NB4 (cell line): ENCODE measurements around the gene SLX9.

Experiments used
- DNase-seq: peaks from one replicate; pipeline ENCODE4 v3.0.0; 2010; ENCODE audit warnings: low read depth
- H3K4me3 ChIP-seq: one replicate; pipeline ENCODE4 v1.5.1; 2011; ENCODE audit warnings: mild to moderate bottlenecking, low read depth, low read length, moderate library complexity
- CTCF ChIP-seq: IDR thresholded peaks from one replicate; pipeline ENCODE4 v1.5.1; 2012; ENCODE audit warnings: low read depth, low read length
- MYC ChIP-seq: IDR thresholded peaks from 2 replicates; pipeline ENCODE4 v1.6.1; 2011; ENCODE audit warnings: low read depth, low read length
- POLR2A ChIP-seq: IDR thresholded peaks from 2 replicates; pipeline ENCODE4 v1.6.1; 2011; ENCODE audit warnings: mild to moderate bottlenecking; ENCODE audit not compliant: insufficient read length; ENCODE audit errors: extremely low read depth
- TF ChIP-seq, protein P1 (sequence below): IDR thresholded peaks from 2 replicates; pipeline ENCODE4 v1.6.1; 2011; ENCODE audit warnings: low read depth, low read length

Gene SLX9

GRCh38 chr21:45001134-45002095 is 61.6 kb downstream of the SLX9 start:
- DNase-seq, result no peak
- no peak overlapping the region for H3K4me3 ChIP-seq
- no peak for TF ChIP-seq POLR2A
- TF ChIP-seq MYC, result no peak

DNA sequence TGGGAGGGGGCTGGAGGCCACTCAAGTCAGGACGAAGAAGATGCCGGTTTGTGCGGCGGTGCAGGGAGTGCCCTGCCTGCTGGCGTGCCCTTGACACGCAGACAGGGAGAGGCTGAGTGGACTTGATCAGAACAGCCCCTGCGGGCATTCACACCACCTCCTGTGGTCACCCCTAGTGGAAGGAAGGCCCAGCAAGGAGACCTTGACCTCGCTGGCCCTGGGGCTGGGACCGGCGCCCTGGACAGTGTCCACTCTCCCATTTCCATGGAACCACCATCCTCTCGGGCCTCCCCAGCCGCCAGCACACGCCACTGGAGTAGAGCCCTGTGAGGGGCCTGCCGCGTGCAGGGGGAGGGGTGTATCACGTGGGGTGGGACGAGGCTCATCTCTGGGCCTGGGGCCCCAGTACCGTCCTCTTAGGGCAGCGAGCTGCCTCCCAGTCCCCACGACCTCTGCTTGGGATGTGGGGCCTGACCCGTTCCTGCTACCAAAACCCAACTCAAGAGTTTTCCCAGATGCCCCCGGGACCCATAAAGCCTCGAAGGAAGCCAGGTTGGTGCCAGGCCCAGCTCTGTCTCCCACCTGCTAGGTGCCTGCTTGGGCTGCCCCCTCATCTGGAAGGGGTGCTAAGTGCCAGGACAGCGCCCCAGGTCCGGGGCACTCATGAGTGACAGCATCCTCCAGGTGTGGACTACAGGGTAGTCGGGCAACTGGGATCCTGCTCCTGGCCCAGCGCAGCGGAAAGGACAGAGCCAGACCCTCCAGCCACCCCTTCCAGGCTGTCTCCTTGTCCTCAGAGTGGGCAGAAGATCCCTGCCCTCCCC is 62.8 kb downstream of the SLX9 start:
- no peak for DNase-seq
- no peak overlapping the region for H3K4me3 ChIP-seq

DNA sequence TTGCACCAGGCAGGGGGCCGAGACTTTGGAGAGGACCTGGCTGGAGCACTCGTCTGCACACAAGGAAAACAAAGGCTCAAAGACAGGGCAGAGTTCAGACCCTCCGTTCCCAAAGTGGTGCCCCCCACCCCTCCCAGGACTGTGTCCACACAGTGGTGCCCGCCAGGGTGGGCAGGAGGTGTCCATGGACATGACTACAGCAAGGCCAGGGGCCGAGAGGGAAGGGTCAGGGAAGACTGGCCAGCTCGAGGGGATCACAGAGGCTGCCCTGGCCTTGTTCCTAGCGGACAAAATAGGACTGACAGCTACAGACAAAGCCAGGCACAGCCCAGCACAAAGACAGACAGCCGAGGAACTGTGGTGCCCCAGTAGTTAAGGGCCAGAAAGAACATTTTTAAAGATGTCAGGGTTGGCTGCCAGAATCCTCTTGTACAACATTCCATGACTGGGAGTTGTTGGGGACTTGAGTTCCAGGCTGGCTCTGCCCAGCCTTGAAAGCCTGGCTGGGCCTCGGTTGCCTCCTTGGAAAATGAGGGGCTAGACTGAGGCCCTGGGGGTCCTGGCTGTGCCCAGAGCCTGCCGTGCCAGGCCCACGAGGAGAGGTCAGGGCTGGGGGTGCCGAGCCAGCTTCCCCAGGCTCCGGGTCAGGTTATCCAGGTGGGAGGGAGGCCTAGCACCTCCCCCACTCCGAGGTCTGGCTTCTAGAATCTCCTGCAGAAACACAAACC is 63.7 kb downstream of the SLX9 start:
- DNase-seq, result no peak
- H3K4me3 ChIP-seq, result no peak overlapping the region
- no peak for TF ChIP-seq CTCF
- TF ChIP-seq, protein P1, sequence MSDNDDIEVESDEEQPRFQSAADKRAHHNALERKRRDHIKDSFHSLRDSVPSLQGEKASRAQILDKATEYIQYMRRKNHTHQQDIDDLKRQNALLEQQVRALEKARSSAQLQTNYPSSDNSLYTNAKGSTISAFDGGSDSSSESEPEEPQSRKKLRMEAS, result no peak
- TF ChIP-seq POLR2A, result no peak
- no peak for TF ChIP-seq MYC

More for the DNA sequence above, 62.8 kb downstream of the SLX9 start:
- no peak for TF ChIP-seq MYC
- no peak for TF ChIP-seq POLR2A
- TF ChIP-seq CTCF, result no peak
- TF ChIP-seq, protein P1, result no peak

DNA sequence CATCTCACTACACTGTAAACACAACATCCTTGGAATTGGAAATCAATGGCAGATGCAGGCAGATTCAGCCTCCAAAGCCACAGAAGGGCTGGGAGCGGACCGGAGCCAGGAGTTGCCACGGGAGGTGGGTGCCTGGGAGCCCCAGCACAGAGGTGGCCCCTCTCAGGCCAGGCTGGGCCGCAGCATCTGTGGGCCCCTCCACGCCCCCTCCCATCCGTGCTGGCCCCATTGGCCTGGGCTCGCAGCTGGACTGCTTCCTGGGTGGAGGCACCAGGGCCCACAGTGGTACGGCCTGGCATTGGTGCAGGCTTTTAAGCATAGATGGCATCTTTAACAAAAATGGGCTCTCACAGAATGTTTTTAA is 64.2 kb downstream of the SLX9 start:
- H3K4me3 ChIP-seq, result no peak overlapping the region
- TF ChIP-seq CTCF, result no peak
- no peak for TF ChIP-seq MYC
- no peak for TF ChIP-seq POLR2A
- TF ChIP-seq, protein P1, result no peak
- no peak for DNase-seq

GRCh38 chr21:45004481-45005247 is 64.8 kb downstream of the SLX9 start:
- no peak overlapping the region for H3K4me3 ChIP-seq
- TF ChIP-seq CTCF (no peak), MYC (no peak), POLR2A (no peak)
- TF ChIP-seq, protein P1, result peak; percentile 45; the same call in 1 of the 2 replicates
- DNase-seq, result peak; percentile 41
